HG03439 (cell line): ENCODE data around the gene NCEH1.
"Not testable (repeated sequence)": the region's sequence is repeated elsewhere in the genome, so short reads cannot be mapped to it uniquely, and the experiment has no call there.

Source experiments
- ATAC-seq: cut with Tn5 transposase; IDR thresholded peaks from one replicate; pipeline ENCODE4 v1.9.1; 2021; ENCODE audit warnings: mild to moderate bottlenecking, moderate library complexity; ENCODE audit not compliant: unreplicated experiment

NCEH1 gene

DNA sequence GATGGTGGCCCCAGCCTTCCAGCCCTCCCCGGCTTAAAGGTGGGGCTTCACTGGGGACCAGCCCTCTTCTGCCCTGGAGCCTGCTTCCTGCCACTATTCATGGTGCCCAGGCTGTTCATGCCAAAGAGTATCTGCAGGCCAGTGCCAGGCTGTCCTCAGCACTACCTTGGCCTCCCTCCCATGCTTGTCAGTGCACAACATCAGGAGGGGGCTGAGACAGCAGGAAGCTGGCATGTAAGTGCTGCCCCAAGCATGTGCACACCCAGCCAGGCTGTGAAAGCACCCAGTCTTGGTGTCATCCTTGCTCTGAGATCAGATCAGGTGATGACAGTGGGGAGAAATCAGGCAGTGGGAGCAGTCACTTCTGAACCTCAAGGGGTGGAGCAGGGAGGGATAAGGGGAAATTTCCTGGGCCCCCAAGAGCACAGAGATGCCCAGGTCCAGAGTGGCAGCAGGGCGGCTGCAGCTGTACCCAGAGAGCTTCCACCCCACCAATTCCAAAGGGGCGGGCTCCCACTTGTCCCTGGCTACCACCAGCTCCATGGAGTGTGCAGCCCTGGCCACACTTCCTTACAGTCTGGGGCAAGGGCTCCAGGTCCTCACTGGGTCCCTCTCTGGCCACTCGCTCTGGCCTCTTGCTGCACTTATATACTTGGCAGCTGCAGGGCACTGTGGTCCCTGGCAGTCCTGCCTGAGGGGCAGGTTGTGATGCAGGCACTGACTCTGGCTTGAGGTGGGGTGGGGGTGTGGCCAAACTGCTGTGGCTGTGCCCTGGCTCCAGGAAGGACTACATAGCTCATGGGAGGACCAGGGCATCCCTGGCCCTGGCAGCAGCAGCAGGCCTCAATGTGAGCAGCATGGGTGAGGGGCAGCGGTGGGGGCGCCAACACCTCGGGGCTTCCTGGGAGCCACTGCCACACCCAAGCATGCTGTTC is 96.3 kb downstream of the NCEH1 start:
- ATAC-seq: no peak

DNA sequence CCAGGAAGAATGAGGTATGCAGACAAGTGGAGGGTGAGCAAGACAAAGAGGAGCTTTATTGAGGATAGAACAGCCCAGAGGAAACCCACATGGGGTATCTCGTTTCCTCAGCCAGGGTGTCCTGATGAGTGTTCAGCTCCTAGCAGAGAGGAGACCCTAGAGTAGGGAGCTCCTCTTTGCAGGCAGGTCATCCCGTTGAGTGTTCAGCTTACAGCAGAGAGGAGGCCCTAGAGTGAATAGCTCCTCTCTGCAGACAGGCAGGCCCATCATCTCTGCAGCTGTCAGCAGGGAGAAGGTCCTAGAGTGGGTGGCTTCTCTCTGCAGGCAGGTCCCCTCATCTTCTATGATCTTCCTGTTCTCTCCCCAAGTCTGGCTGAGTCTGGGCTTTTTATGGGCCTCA is 97.0 kb downstream of the NCEH1 start:
- no peak for ATAC-seq

DNA sequence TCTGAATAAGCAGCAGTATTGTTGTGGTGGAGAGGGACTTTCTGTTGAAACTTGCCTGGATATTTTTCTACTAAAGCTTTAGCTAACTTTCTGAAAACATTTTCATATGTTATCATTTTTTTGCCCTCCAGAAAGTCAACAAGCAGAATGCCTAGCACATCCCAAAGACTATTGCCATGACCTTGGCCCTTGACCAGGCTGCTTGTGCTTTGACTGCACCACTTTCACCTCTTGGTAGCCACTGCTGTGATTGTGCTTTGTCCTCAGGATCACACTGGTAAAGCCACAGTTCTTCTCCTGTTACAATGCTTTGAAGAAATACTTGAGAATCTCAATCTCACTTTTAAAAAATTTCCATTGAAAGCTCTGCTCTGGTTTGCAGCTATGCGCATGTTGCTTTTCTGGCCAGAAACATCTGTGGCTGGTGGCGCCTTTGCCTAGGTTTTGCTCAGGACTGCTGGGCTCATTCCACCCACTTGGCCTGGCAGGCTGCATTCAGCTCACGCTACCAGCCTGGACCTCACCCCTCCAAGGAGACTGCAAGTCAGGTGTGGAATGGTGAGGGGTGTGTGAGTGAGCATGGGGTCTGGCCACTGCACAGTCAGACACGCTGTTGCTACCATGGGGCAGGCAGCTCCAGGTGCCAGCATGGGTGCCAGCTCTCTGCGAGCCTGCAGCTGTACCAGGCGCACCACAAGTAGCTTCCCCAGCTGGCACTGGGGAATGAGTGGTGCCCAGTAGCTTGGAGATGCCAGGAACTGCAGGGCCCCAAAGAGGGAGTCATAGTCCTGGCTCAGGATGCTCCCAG is 97.8 kb downstream of the NCEH1 start:
- ATAC-seq: no peak

DNA sequence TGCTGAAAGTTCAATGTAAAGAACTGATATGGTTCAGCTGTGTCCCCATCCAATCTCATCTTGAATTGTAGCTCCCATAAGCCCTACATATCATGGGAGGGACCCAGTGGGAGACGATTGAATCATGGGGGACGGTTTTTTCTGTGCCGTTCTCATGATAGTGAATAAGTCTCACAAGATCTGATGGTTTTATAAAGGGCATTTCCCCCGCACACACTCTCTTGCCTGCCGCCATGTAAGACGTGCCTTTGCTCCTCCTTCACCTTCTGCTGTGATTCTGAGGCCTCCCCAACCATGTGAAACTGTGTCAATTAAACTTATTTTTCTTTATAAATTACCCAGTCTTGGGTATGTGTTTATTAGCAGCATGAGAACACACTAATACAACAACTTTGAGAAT is 101.1 kb downstream of the NCEH1 start:
- no peak for ATAC-seq

DNA sequence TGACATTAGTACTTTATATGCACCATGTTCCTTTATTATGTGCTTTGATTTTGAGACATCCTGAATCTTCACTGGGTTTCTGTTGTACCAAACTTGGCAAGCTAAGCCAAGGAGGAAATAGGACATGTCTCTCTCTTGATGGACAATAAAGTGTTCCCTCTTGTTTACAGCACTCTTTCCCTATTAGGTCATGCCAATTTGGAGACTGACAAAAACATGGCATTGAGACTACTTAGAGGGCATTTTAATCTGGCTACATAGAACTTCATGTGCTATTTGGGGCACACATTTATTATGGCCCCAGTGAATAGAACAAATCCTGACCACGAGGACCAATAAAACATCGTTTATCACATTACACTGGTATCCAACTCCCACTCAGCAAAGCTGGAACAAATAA is 102.3 kb downstream of the NCEH1 start:
- no peak for ATAC-seq

DNA sequence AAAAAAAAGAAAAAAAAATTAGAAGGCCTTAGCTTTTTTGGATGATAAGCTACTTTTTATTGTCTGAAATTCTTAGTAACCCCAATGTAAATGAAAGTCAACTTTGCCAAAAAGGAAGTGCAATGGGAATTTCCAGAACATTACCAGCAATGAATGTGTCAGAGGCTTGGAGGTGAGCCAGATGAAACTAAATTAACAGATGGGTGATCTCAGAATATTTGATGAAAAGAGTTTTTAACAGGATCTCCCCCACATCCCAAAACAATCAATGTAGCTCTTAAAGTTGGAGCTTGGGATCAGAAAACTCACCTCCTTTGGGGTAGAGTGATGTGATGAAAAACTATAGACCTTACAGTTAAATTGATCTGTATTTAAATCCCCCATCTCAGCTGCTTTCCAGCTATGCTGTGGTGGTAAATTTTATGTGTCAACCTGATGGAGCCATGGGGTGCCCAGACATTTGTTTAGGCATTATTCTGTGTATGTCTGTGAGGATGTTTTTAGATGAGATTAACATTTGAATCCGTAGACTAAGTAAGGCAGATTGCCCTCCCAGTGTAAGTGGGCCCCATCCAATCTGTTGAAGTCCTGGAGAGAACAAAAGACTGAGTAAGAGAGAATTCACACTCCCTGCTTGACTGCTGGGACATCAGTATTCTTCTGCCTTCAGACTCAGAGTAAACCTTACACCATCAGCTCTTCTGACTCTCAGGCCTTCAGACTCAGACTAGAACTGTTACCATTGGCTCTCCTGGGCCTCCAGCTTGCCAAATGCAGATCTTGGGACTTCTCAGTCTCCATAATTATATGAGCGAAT is 103.4 kb downstream of the NCEH1 start:
- no peak for ATAC-seq

DNA sequence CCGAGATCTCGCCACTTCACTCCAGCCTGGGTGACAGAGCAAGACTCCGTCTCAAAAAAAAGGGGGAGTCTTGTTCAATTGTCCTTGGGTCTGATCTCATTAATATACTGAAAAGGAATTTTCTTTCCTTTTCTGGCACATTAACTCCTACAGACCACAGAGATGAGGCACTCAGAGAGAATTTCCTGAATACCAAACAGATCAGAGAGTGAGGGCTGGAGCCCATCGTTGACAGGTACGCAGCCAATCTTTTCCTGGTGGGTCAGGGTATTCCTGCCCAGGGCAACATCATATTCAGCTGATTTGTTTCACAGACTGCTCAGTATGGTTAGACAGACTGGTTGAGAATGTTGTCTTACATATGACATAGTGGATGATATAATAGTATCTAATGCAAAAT is 104.8 kb downstream of the NCEH1 start:
- no peak for ATAC-seq

DNA sequence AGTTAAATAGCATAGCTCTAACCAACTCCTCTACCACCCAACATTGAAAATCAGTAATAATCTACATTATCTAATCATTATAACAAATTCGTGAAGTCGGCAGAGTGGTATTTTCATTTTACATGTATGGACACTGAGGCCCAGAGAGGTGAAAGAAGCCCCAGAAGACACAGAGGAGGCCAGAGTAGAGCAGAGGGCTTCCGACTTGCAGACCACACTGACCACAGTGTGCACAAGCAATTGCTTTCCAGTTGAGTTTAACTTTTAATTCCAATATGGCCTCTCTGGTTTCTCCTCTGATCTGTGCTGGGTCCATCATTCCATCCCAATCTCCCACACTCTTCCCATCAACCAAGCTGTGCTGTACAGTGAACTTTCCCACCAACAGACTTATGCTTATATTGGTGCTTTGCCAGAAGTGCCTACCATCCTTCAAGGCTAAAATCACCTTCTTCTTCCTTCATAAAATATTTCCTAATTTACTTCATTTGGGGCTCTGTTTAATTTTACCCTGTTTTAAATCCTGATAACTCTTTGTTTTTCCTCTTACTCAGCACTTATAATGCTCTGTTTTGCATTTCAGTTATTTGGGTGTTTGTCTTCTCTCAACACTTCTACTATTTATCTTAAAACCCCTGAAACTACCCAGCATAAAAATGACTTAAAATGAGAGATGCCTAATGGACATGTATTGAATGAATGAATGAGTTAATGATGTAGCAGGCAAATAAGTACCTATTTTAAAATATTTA is 105.8 kb downstream of the NCEH1 start:
- no peak for ATAC-seq

DNA sequence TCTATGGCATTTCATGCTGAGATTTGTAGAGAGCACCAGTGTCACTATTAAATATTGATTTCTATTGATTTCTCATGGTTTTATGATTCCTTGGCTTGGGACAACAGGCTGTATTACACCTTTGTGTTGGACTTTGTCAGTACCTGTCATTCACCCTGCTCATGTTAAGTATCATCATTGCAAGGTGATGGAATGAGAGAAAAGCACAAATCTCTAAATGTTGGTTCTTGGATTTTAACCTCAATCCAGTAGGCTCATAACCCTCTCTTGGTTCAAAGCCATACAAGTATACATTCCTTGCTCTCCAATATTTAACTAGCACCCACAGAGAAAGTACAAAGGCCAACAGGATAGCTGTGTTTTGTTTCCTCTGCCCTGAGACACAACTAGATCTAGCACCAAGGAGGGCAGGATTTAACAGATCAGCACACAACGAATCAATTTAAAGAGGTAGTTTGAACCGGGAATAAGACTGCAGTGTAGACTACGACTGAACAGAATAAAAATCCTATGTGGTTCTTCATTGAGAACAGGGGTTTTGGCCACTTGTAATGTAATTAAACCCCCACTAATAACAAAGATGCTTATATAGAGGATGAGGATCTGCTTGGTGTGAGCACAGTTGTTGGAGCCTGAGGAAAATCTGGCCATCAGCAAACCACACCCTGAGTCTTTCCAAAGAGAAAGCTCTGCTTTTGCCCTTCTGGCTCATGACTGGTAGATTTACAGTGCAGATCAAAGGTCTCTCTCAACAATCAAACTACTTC is 109.6 kb downstream of the NCEH1 start:
- ATAC-seq: no peak

DNA sequence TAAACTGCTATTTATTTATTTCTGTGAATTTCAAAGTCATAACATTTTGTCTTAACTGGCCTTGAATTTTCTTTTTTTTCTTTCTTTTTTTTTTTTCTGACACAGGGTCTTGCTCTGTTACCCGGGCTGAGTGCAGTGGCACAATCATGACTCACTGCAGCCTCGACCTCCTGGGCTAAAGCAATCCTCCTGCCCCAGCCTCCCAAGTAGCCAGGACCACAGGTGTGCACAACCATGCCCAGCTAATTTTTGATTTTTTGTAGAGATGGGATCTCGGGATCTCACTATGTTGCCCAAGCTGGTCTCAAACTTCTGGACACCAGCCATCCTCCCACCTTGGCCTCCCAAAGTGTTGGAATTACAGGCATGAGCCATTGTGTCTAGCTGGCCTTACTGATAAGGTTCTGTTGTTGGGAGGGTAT is 110.2 kb downstream of the NCEH1 start:
- no peak for ATAC-seq

DNA sequence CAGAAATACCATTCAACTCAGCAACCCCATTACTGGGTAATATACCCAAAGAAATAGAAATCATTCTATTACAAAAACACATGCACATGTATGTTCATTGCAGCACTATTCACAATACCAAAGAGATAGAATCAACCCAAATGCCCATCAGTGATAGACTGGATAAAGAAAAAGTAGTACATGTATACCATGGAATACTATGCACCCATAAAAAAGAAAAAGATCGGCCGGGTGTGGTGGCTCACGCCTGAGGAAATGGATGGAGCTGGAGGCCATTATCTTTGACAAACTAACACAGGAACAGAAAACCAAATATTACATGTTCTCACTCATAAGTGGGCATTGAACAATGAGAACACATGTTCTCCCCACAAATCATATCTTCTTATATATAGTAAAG is 112.0 kb downstream of the NCEH1 start:
- no peak for ATAC-seq

DNA sequence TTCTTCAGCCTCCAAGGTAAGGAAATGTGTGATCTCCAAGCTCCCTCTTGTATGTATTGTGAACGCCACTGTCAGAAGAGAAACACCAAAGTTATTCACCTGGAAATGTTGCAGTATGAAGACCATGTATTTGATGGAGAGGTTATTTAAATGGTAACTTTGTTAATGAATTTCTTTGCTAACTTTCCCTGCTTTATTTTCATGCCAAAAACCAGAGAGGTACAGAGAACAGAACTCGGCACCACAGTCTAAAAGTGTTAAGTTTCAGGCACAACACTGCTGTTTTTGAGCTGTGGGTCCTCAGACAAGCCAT is 114.5 kb downstream of the NCEH1 start:
- no peak for ATAC-seq

DNA sequence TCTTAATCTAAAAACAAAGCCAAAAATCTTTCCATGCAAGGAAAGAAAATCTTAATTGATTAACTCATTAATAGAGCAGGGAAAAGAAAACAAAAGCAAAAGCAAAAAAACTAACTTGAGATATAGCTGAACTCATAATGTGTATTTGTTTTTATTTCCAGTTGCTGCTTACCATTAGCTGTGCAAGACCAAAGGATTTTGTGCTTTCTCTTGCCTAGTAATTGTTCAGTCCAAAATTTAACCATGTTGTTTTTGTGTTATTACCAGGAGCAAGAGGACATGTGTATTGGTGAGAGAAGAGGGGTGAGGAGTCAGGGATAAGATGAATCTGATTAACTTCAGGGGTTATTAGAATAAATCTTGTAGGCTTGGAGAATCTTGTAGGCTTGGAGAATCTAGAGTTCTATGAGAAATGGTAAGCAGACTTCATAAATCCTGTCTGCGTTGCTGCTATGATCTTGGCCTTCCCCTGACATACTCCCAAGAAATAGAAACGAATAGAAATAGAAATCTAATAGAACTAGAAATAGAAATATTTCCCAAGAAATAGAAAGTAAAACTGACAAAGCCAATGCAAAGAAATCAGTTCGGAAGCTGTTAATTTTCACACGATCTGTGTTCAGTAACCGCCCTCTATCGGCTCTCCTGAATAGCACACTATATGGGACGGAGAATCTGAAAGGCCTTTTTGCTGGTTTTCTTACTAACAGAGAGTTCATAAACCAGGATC is 115.0 kb downstream of the NCEH1 start:
- ATAC-seq: no peak

DNA sequence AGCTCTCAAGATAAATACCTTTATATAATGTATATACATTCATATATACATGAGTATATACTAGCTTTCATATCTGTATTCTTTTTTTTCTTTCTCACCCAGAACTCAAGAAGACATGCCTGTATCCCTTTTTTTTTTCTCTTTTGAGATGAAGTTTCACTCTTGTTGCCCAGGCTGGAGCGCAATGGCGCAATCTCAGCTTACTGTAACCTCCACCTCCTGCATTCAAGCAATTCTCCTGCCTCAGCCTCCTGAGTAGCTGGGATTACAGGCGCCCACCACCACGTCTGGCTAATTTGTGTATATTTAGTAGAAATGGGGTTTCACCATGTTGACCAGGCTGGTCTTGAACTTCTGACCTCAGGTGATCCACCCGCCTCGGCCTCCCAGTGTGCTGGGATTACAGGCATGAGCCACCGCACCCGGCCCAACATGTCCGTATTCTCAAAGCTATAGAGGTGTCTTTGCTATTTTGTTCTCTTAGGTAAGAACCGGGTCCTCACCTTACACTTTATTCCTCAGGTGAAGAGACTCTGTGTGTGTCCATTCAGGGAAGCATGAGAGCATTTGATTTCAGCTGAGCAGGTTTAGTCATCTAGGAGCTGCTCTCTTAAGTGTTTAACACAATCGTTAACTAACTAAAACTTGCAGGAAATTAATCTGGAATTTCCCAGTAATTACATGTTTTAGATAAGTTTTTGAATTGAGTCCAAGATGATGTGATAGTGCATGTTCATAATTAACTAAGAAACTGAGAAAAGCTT is 115.8 kb downstream of the NCEH1 start:
- ATAC-seq: not testable (repeated sequence)

DNA sequence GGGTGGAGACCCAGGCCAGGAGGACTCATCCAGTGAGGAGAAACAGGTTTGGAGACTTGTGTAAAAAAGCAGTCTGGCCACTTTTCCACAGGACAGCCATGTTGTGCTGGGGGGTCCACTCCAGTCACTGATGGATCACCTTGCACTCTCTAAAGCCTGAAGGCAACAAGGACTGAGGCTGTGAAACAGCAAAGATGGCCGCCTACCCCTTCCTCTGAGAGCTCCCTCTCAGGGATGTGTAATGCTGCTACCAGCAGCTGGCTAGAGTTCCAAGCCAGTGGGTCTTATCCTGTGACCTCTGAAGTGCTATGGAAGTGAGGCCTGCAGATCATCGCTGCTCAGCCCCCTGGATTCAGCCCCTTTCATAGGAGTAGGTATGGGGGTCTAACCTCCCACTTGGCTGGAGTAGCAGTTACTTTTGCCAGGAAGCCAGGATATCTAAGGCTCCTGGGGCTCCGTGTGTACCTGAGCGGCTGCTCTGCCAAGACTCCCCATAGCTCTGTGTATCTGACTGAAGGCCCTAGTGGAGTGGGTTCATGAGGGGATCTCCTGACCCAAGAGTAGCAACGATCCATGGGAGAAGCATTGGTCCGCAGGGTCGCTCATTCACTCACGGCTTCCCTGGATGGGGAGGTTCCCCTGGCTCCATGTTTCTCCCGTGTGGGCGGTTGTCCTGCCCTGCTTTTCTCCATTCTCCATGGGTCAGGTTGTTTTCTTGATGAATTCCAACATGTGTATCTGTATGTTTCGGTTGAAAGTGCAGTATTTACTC is 117.8 kb downstream of the NCEH1 start:
- no peak for ATAC-seq

DNA sequence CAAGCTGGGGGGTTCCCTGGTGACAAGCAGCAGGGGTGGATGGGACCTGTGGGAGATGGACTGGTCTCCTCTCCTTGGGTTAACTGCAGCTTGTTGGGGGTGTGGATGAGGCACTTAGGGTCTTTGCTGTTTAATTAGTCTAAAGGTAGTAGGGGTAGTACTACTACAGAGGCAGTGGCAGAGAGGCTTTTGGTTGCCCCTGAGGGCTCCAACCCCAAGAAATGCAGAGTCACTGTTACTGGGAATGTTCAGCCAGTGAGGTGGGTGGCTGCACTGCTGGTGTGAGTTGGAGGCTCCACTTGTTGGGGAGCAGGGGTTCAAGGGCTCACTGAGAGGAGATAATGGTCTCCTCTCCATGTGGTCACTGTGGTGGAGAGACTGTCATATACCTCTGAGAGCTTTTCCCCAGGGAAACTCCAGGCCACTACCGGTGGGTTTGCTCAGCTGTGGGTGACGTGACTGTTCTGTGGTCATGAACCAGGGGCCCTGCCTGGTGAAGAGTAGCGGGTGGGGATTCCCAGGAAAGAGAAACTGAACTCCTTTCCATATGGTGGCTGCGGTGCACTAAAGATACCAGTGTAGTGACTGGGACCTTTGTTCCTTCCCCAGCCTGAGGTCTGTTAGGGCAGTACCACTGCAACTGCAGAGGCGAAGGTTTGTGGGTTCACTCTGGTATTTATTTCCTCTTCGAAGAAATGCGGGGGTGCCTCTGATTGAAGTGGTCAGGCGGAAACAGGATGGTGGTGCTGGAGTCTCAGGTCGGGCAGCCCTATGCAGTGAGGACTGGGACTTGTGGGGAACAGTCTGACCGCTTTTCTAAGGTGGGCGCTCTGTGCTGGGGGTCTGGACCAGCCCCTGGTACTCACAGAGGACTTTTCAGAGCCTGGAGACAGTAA is 118.7 kb downstream of the NCEH1 start:
- ATAC-seq: peak; percentile 80

DNA sequence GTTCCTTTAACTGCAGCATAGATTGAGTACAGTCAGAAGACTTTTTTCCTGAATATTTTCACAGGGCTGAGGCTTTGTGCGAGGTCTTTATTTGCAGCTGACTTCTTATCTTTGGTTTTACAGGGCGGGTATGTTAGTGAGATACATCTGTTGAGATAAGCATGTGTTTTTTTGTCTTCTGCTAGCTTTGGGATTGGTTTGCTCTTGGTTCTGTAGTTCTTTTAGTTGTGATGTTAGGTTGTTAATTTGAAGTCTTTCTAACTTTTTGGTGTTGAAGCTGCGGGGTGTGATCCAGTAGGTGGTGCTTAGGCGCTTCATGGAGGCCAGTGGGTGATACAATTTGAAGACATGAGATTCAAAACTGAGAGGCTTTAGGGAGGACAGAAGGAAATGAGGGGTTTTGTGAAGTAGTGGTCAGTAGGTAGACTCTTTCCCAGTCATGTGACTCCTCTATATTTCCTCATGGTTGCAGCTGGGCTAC is 119.7 kb downstream of the NCEH1 start:
- ATAC-seq: no peak
